ENCODE data around the gene CPNE2.

DNA sequence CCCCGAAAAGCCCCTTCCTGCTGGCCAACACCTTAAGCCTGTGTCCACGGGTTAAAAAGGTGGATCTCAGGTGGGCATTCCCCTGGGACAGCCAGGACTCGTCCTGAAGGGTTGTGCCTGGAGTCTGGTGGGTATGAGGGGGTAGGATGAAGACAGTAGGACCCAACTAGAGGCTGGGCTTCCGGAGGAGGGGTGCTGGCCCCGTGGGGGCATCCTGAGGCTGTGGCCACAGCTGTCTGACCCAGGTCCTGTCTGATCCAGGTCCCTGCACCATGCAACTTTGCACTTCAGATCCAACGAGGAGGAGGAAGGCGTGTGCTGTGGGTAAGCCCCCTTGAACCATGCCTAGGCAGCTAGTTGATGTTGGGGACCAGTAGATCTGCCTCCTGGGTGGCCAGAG, 37.6 kb upstream of the CPNE2 start:
- TF ChIP-seq POLR2AphosphoS5 (IDR thresholded peaks at IDR 0.05; ENCODE audit: low read depth, low read length), result no peak
- TF ChIP-seq SIN3A (IDR thresholded peaks at IDR 0.05; ENCODE audit: borderline replicate concordance, insufficient read depth, low read depth, low read length), result no peak
- TF ChIP-seq, protein P1, sequence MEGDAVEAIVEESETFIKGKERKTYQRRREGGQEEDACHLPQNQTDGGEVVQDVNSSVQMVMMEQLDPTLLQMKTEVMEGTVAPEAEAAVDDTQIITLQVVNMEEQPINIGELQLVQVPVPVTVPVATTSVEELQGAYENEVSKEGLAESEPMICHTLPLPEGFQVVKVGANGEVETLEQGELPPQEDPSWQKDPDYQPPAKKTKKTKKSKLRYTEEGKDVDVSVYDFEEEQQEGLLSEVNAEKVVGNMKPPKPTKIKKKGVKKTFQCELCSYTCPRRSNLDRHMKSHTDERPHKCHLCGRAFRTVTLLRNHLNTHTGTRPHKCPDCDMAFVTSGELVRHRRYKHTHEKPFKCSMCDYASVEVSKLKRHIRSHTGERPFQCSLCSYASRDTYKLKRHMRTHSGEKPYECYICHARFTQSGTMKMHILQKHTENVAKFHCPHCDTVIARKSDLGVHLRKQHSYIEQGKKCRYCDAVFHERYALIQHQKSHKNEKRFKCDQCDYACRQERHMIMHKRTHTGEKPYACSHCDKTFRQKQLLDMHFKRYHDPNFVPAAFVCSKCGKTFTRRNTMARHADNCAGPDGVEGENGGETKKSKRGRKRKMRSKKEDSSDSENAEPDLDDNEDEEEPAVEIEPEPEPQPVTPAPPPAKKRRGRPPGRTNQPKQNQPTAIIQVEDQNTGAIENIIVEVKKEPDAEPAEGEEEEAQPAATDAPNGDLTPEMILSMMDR (IDR thresholded peaks at IDR 0.05), result no peak
